Measurements from ENCODE around the gene TLR5. TPM values are rescaled to one million over a fixed set of nuclear protein-coding genes. Genes with fewer than 3 reads are reported as not detected.

Gene TLR5
- total RNA-seq, 1 experiment from 2014 or later = 2.5 TPM

GRCh38 chr1:223126741-223127140 is 16.3 kb downstream of the TLR5 start:
- Histone ChIP-seq H3K4me1 (replicated peaks; ENCODE audit: insufficient read depth) (peaks cover 10% of the 10 kb centered on the region; the same call in 1 of the 2 replicates), H3K27me3 (ENCODE audit: insufficient read depth, low read depth) (no peaks in the 10 kb centered on the region), H3K9me2 (ENCODE audit: insufficient read depth) (no peaks in the 10 kb centered on the region), H3K9me3 (ENCODE audit: insufficient read depth, low read depth) (no peaks in the 10 kb centered on the region), H2AFZ (no peak overlapping the region), H3K79me2 (ENCODE audit: low read depth) (no peaks in the 10 kb centered on the region), H3F3A (ENCODE audit: insufficient read depth, low read depth) (no peaks in the 10 kb centered on the region), H3K36me3 (ENCODE audit: low read depth) (no peaks in the 10 kb centered on the region), H4K20me1 (ENCODE audit: insufficient read depth) (no peaks in the 10 kb centered on the region), H3K27ac (no peak overlapping the region), H3K4me2 (no peak overlapping the region), H3K4me3 (no peak overlapping the region)
- intact Hi-C loops (cut with micrococcal nuclease; ENCODE audit: unreplicated experiment) = no loop called here
- no TSS peak for BruUV-seq (replicated peaks)
- TF ChIP-seq EZH2 (IDR thresholded peaks at IDR 0.05; ENCODE audit: low read depth) = no peak
- DNase-seq = no peak
- CTCF ChIA-PET = interaction anchor here (0.6 kb wide), 2 partner anchors 37 to 492 kb away, joined by 4 read pairs; no protein-coding TSS in a partner anchor
- POLR2A ChIA-PET (ENCODE audit: unreplicated experiment) = no interaction called here

- H3F3A ChIP-seq (ENCODE audit: insufficient read depth, low read depth) = no peaks in the 10 kb centered on the region
- BruUV-seq (replicated peaks) = no TSS peak
- no peaks in the 10 kb centered on the region for H4K20me1 ChIP-seq (ENCODE audit: insufficient read depth)
- H3K9me3 ChIP-seq (ENCODE audit: insufficient read depth, low read depth) = no peaks in the 10 kb centered on the region
- H3K36me3 ChIP-seq (ENCODE audit: low read depth) = no peaks in the 10 kb centered on the region
- no peaks in the 10 kb centered on the region for H3K79me2 ChIP-seq (ENCODE audit: low read depth)
- no peak overlapping the region for H3K27ac ChIP-seq
- TF ChIP-seq CTCF (conservative IDR thresholded peaks at IDR 0.05) = no peak
- TF ChIP-seq EZH2 (IDR thresholded peaks at IDR 0.05; ENCODE audit: low read depth) = no peak
- no peak overlapping the region for H3K4me3 ChIP-seq
- intact Hi-C loops (cut with micrococcal nuclease; ENCODE audit: unreplicated experiment) = no loop called here
- DNase-seq = no peak
- peaks cover 19% of the 10 kb centered on the region; the same call in 1 of the 2 replicates for H3K4me1 ChIP-seq (replicated peaks; ENCODE audit: insufficient read depth)
- no peak overlapping the region for H2AFZ ChIP-seq
- ChIA-PET POLR2A (ENCODE audit: unreplicated experiment) (no interaction called here), CTCF (interaction anchor here (0.7 to 2.5 kb wide), 3 partner anchors 8 to 539 kb away, joined by 3 to 30 read pairs (median 3); no protein-coding TSS in a partner anchor)
- H3K4me2 ChIP-seq = no peak overlapping the region
- no peaks in the 10 kb centered on the region for H3K27me3 ChIP-seq (ENCODE audit: insufficient read depth, low read depth)
- no peaks in the 10 kb centered on the region for H3K9me2 ChIP-seq (ENCODE audit: insufficient read depth)
Measured at GRCh38 chr1:223125766-223126165, 17.3 kb downstream of the TLR5 start.

GRCh38 chr1:223123011-223123610 is 19.9 kb downstream of the TLR5 start:
- Histone ChIP-seq H3K4me1 (replicated peaks; ENCODE audit: insufficient read depth) (peaks cover 43% of the 10 kb centered on the region), H2AFZ (peak overlapping the region; percentile 80), H3K36me3 (ENCODE audit: low read depth) (no peaks in the 10 kb centered on the region), H3K4me2 (peak overlapping the region; percentile 66), H3K4me3 (peak overlapping the region; percentile 16; the same call in 1 of the 2 replicates), H4K20me1 (ENCODE audit: insufficient read depth) (no peaks in the 10 kb centered on the region), H3K27ac (no peak overlapping the region), H3F3A (ENCODE audit: insufficient read depth, low read depth) (peaks cover 7% of the 10 kb centered on the region), H3K27me3 (ENCODE audit: insufficient read depth, low read depth) (no peaks in the 10 kb centered on the region), H3K9me2 (ENCODE audit: insufficient read depth) (no peaks in the 10 kb centered on the region), H3K9me3 (ENCODE audit: insufficient read depth, low read depth) (no peaks in the 10 kb centered on the region), H3K79me2 (ENCODE audit: low read depth) (no peaks in the 10 kb centered on the region)
- ChIA-PET POLR2A (ENCODE audit: unreplicated experiment) (interaction anchor here (0.7 kb wide), 2 partner anchors 11 to 605 kb away, joined by 5 to 8 read pairs; no protein-coding TSS in a partner anchor), CTCF (interaction anchor here (0.6 to 2.5 kb wide), 9 partner anchors 11 to 330 kb away, joined by 3 to 40 read pairs (median 3); no protein-coding TSS in a partner anchor)
- TF ChIP-seq EZH2 (IDR thresholded peaks at IDR 0.05; ENCODE audit: low read depth) (no peak), CTCF (conservative IDR thresholded peaks at IDR 0.05) (no peak)
- intact Hi-C loops (cut with micrococcal nuclease; ENCODE audit: unreplicated experiment) = loop anchor here (1.0 to 2.0 kb wide), 4 partner anchors 33 to 384 kb away; no protein-coding TSS in a partner anchor
- no peak for DNase-seq
- BruUV-seq (replicated peaks) = no TSS peak
